Activated gamma-delta T cell treated with anti-CD3 and anti-CD28 coated beads, Interleukin-2, amount 50 U/mL, for 16 hours (primary cell): Measurements from ENCODE around the gene SHKBP1.
"Not testable (repeated sequence)": the region's sequence is repeated elsewhere in the genome, so short reads cannot be mapped to it uniquely, and the experiment has no call there.

Experiments used
- DNase-seq: peaks from one replicate; pipeline ENCODE4 v3.0.0-alpha.2; 2020; ENCODE audit warnings: low read depth

SHKBP1 gene

GRCh38 chr19:40616178-40616577 is 39.5 kb downstream of the SHKBP1 start:
- DNase-seq, result no peak

GRCh38 chr19:40616941-40617340 is 40.3 kb downstream of the SHKBP1 start:
- no peak for DNase-seq

GRCh38 chr19:40617961-40618360 is 41.3 kb downstream of the SHKBP1 start:
- no peak for DNase-seq

- DNase-seq, result no peak
Observed at GRCh38 chr19:40619333-40620160, 42.9 kb downstream of the SHKBP1 start.

DNA sequence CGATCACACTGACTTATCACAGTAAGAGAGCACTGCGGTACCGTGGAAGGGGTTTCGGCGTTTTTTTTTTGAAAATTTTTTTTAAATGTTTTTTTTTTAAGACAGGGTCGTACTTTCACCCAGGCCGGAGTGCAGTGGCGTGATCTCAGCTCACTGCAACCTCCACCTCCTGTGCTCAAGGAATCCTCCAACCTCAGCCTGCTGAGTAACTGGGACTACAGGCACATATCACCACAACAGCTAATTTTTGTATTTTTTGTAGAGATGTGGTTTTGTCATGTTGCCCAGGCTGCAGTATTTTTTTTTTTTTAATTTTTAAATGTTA is 43.5 kb downstream of the SHKBP1 start:
- no peak for DNase-seq

GRCh38 chr19:40621283-40621682 is 44.6 kb downstream of the SHKBP1 start:
- DNase-seq, result no peak

- no peak for DNase-seq
Observed at GRCh38 chr19:40621966-40622772, 45.5 kb downstream of the SHKBP1 start.

DNA sequence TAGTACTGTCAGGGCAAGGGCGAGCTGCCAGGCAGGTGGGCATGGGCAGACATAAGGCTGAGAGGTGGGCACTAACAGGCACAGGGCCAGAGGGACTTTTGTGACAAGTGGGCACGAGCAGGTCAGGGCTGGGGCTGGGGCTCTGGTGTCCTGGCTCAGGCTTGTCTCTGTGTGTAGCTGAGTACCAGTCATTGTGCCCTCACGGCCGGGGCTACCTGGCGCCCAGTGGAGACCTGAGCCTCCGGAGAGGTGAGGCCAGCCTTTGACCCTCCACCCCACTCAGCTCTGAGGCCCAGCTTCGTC is 46.1 kb downstream of the SHKBP1 start:
- no peak for DNase-seq

GRCh38 chr19:40623403-40624251 is 47.0 kb downstream of the SHKBP1 start:
- no peak for DNase-seq

DNA sequence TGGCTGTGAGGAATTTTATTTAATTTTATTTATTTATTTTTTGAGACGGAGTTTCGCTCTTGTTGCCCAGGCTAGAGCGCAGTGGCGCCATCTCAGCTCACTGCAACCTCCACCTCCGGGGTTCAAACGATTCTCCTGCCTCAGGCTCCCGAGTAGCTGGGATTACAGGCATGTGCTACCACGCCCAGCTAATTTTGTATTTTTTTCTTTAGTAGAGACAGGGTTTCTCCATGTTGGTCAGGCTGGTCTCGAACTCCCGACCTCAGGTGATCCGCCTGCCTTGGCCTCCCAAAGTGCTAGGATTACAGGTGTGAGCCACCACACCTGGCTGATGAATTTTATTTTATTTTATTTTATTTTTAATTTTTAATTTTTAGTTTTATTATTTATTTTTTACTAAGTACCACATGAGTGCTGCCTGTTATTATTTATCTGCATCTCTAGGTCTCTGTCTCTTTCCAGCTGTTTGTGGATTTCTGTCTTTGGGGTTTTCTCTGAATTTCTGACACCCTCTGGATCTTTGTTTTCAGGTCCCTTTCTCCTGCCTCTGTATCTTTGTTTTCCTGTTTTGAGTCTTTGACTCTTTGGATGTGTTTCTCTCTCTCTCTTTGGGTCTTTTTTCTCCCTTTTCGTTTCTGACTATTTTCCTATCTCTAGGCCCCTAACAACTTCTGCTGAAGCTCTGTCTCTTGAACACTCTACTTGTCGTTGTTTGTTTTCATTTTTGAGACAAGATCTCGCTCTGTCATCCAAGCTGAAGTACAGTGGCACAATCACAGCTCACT is 47.9 kb downstream of the SHKBP1 start:
- DNase-seq, result not testable (repeated sequence)

- no peak for DNase-seq
Observed at GRCh38 chr19:40625406-40626120, 48.9 kb downstream of the SHKBP1 start.

GRCh38 chr19:40626918-40627317 is 50.2 kb downstream of the SHKBP1 start:
- DNase-seq, result no peak

DNA sequence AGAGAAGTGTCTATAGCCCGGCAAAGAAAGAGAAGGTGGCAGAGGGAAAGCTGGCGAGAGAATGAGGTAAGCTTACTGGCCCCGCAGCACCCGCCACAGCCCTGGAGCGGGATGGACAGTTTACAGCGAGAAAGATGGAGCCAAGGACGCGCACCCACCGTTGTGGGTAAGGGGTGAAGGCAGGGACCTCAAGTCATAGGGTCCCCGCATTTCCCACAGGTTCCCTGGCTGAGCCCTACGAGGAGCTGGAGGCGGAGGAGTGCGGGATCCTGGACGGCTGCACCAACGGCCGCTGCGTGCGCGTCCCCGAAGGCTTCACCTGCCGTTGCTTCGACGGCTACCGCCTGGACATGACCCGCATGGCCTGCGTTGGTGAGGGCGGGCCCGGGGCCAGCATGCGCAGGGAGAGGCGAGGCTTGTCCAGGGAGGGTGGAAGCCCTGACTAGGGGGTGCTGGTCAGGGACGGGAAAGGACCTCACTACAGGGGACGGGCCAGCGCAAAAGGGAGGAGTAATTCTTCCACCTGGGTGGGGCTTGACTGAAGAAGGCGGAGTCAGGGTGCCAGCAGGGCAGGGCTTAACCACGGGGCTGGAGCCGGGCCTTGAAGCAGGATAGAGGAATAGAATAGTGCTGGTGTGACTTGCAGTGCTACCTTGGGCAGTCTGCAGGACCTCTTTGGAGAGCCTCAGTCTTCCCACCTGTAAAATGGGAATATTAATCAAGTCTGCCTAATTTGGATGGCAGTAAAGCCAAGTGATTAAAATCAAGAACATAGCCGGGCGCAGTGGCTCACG is 51.0 kb downstream of the SHKBP1 start:
- DNase-seq, result no peak

GRCh38 chr19:40629346-40629745 is 52.7 kb downstream of the SHKBP1 start:
- DNase-seq, result no peak

DNA sequence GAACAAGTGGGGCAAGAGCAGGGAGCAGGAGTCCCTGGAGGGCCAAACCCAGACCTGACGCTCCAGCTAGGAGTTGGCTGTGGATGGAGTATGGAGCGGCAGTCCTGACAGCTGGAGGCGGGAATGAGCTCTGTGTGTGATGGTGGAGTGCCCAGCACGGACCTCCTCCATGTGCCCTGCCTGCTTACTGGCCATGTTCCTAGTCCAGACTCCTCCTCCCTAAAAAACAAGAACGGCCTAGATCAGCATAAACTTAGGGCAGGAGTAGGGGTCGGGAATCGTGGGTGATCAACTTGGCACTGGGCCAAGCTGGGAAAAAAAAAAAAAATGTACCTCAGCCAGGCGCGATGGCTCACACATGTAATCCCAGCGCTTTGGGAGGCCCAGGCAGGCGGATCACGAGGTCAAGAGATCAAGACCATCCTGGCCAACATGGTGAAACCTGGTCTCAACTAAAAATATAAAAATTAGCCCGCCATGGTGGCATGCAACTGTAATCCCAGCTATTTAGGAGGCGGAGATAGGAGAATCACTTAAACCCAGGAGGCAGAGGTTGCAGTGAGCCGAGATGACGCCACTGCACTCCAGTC is 54.0 kb downstream of the SHKBP1 start:
- DNase-seq, result no peak

- no peak for DNase-seq
Observed at GRCh38 chr19:40632311-40633036, 55.8 kb downstream of the SHKBP1 start.

DNA sequence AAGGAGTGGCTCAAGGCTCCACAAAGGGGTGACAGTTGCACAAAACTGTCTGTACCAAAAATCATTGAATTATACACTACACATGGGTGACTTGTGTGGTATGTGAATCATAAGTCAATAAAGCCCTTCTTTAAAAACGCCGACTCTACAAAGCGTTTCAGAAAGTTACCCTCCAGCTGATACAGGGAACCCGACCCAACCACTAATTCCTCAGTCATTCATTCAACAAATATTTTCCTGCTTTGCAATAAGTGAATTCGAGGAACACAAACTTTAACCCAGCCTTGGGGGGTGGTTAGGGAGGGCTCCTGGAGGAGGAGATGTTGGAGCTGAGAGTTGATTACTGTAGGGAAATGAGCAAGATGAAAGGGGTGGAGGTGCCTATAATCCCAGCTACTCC is 56.5 kb downstream of the SHKBP1 start:
- DNase-seq, result no peak

DNA sequence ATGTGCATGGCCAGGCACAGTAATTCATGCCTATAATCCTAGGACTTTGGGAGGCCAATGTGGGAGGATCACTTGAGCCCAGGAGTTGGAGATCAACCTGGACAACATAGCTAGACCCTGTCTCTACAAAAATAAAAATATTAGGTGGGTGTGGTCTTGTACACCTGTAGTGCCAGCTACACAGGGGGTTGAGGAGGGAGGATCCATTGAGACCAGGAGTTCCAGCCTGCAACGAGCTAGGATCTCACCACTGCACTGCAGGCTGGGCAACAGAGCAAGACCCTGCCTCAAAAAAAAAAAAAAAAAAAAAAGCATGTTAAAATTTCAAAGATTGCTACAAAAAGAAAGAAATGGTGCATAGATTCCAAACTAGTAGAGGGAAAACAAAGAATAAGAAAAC is 61.7 kb downstream of the SHKBP1 start:
- no peak for DNase-seq

DNA sequence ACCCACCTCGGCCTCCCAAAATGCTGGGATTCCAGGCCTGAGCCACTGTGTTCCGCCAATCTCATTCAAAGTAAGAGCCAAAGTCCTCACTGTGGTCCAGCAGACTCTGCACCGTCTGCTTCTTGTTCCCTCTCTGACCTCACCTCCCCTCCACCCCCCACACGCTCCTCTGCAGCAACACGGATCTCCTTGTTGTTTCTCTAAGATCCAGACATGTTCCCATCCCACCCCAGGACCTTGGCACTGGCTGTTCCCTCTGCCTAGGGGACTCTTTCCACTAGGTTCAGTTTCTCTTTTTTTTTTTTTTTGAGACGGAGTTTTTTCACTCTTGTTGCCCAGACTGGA is 62.9 kb downstream of the SHKBP1 start:
- DNase-seq, result no peak

- DNase-seq, result no peak
Observed at GRCh38 chr19:40640744-40641143, 64.1 kb downstream of the SHKBP1 start.
